Stimulated activated CD8-positive, alpha-beta memory T cell treated with anti-CD3 and anti-CD28 coated beads, Interleukin-7, amount 100 ng/mL, for 24 hours (primary cell): ENCODE measurements around the gene IMMP2L.

ENCODE experiments used
- DNase-seq: peaks from one replicate; pipeline ENCODE4 v3.0.0-alpha.2; 2020; ENCODE audit warnings: low read depth

The IMMP2L gene

GRCh38 chr7:111029574-111030251 lies 532.6 kb downstream of the IMMP2L start:
- no peak for DNase-seq

- DNase-seq = no peak
Observed at GRCh38 chr7:111029141-111029572, 533.1 kb downstream of the IMMP2L start.

GRCh38 chr7:111027396-111027795 lies 534.9 kb downstream of the IMMP2L start:
- no peak for DNase-seq

- DNase-seq = no peak
Observed at GRCh38 chr7:111026806-111027205, 535.5 kb downstream of the IMMP2L start.

GRCh38 chr7:111026343-111026742 lies 535.9 kb downstream of the IMMP2L start:
- no peak for DNase-seq

GRCh38 chr7:111025006-111025405 lies 537.3 kb downstream of the IMMP2L start:
- no peak for DNase-seq

GRCh38 chr7:111018960-111019736 lies 543.1 kb downstream of the IMMP2L start:
- no peak for DNase-seq

- DNase-seq = no peak
Observed at GRCh38 chr7:111018447-111018846, 543.8 kb downstream of the IMMP2L start.

GRCh38 chr7:111014079-111014478 lies 548.2 kb downstream of the IMMP2L start:
- DNase-seq = no peak

- no peak for DNase-seq
Observed at GRCh38 chr7:111012799-111013675, 549.3 kb downstream of the IMMP2L start.

GRCh38 chr7:111012149-111012548 lies 550.1 kb downstream of the IMMP2L start:
- no peak for DNase-seq

- no peak for DNase-seq
Observed at GRCh38 chr7:111011520-111011919, 550.8 kb downstream of the IMMP2L start.

- no peak for DNase-seq
Observed at GRCh38 chr7:111010798-111011197, 551.5 kb downstream of the IMMP2L start.

- no peak for DNase-seq
Observed at GRCh38 chr7:111009526-111010040, 552.7 kb downstream of the IMMP2L start.

GRCh38 chr7:111006691-111007090 lies 555.6 kb downstream of the IMMP2L start:
- no peak for DNase-seq

GRCh38 chr7:111006040-111006439 lies 556.3 kb downstream of the IMMP2L start:
- DNase-seq = no peak

- DNase-seq = no peak
Observed at GRCh38 chr7:111005445-111005844, 556.8 kb downstream of the IMMP2L start.

GRCh38 chr7:111004310-111004901 lies 557.9 kb downstream of the IMMP2L start:
- DNase-seq = no peak

- DNase-seq = no peak
Observed at GRCh38 chr7:111003883-111004282, 558.4 kb downstream of the IMMP2L start.

GRCh38 chr7:110994028-110994967 lies 568.0 kb downstream of the IMMP2L start:
- DNase-seq = no peak
